Spinal cord (tissue), 10 donors: ENCODE data around the gene EPB41L2. TPM values are rescaled to one million over a fixed set of nuclear protein-coding genes. Genes with fewer than 3 reads are reported as not detected.
"Not testable (repeated sequence)": the region's sequence is repeated elsewhere in the genome, so short reads cannot be mapped to it uniquely, and the experiment has no call there.

Source experiments
- DNase-seq, 6 donors: peaks; one replicate each; pipeline versions ENCODE4 v3.0.0 to v3.0.0-alpha.2; 2013 to 2015; ENCODE audit warnings: low spot score in 6 of 6, low read depth in 4 of 6
- H3K27ac ChIP-seq: one replicate; pipeline ENCODE4 v1.5.1; 2013; ENCODE audit warnings: low read depth, low read length, control low read depth
- H3K27me3 ChIP-seq: one replicate; pipeline ENCODE4 v1.6.1; 2013; ENCODE audit warnings: low read length; ENCODE audit not compliant: control insufficient read depth, insufficient read depth
- H3K36me3 ChIP-seq: one replicate; pipeline ENCODE4 v1.6.1; 2013; ENCODE audit warnings: low read length; ENCODE audit not compliant: control insufficient read depth, insufficient read depth
- H3K4me1 ChIP-seq: one replicate; pipeline ENCODE4 v1.6.1; 2013; ENCODE audit warnings: low read length; ENCODE audit not compliant: control insufficient read depth, insufficient read depth
- H3K4me3 ChIP-seq: one replicate; pipeline ENCODE4 v1.5.1; 2013; ENCODE audit warnings: low read depth, low read length, control low read depth
- H3K9me3 ChIP-seq: one replicate; pipeline ENCODE4 v1.6.1; 2013; ENCODE audit warnings: low read length; ENCODE audit not compliant: control insufficient read depth, insufficient read depth
- WGBS: methylation state at CpG from one replicate; pipeline ENCODE4 v1.1.5; 2013; ENCODE audit warnings: missing lambda C conversion rate; ENCODE audit not compliant: insufficient coverage; 5-methylcytosine and 5-hydroxymethylcytosine counted together
- polyA plus RNA-seq, 2 donors: library from polyadenylated mRNA; unstranded; fragments of 120-200 nt; gene quantifications; one replicate each; pipeline ENCODE4 v1.2.1, GENCODE V29; 2013; ENCODE audit not compliant: insufficient read length in 2 of 2
- total RNA-seq, 2 donors: library from RNA; depleted of rRNA in 1 of 2; stranded (reverse); fragments of 120-200 nt in 1 of 2; fragments of >200 nt in 1 of 2; gene quantifications; one replicate each; pipeline versions ENCODE4 v1.2.3 to v1.2.4, GENCODE V29; 2013 to 2014
- donor health status: healthy.

EPB41L2 gene
- total and polyA plus RNA-seq, 4 donors: 122 to 311 (median 267) TPM

DNA sequence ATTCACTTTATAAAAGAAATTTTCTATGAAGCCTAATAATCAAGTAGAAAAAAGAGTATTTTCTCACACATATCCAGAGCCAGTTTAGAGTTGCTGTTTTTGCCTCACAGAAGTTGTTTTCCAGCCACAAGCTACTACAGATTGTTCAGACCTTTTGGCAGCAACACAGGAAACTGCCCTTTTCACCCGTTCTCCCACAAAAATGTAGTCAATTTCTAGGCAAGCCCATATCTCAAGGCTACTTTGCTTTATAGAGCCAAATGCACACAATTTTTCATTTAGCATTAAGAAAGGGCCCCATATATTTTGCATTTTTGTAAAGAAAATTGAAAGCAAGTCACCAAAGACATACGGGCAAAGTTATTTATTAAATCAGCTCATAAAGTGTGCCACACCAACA is 49.5 kb downstream of the EPB41L2 start:
- 50% methylated on average over 1 of the region's 2 CpGs for WGBS
- H3K4me1 ChIP-seq: no peaks in the 10 kb centered on the region
- H3K4me3 ChIP-seq: peak overlapping the region; percentile 10
- peak overlapping the region; percentile 65 for H3K27ac ChIP-seq
- no peaks in the 10 kb centered on the region for H3K9me3 ChIP-seq
- DNase-seq: peak in 3 of 6 donors; percentile 33 to 62 (median 43)
- no peaks in the 10 kb centered on the region for H3K36me3 ChIP-seq
- no peaks in the 10 kb centered on the region for H3K27me3 ChIP-seq

DNA sequence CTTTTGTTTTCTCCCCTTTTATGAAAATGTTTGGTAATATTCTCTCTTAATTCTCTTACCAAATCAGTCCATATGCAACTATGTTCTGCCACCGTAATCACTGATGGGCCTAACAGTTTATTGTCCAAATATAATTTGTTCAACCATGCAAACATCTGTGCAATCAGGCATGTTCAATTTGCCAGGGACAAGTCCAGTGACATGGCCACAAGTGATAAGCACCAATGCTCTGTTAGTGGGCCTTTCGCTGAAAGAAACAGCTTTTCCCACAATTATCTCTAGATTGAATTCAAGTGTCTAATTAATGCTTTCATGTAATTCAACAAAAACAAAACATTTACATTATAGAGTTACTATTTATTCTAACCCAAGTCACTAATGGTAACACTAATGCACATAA is 53.3 kb downstream of the EPB41L2 start:
- Histone ChIP-seq H3K27me3 (no peaks in the 10 kb centered on the region), H3K4me1 (no peaks in the 10 kb centered on the region), H3K4me3 (no peak overlapping the region), H3K36me3 (no peaks in the 10 kb centered on the region), H3K9me3 (peaks cover 2% of the 10 kb centered on the region), H3K27ac (no peak overlapping the region)
- WGBS: 100% methylated on average over 1 of the region's 2 CpGs
- DNase-seq: no peak

DNA sequence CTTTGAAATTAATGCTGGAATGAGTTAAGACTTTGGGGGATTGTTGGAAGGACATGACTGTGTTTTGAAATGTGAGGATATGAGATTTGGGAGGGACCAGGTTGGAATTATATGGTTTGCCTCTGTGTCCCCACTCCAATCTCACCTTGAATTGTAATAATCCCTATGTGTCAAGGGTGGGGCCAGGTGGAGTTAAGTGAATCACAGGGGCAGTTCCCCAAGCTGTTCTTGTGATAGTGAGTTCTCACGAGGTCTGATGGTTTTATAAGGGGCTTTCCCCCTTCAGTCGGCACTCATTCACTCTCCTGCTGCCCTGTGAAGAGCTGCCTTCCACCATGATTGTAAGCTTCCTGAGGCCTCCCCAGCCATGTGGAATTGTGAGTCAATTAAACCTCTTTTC is 54.1 kb downstream of the EPB41L2 start:
- not testable (repeated sequence) for H3K27ac ChIP-seq, H3K9me3 ChIP-seq, H3K36me3 ChIP-seq, DNase-seq, H3K27me3 ChIP-seq, H3K4me3 ChIP-seq, H3K4me1 ChIP-seq
- WGBS: 100% methylated on average over 1 of the region's 2 CpGs

DNA sequence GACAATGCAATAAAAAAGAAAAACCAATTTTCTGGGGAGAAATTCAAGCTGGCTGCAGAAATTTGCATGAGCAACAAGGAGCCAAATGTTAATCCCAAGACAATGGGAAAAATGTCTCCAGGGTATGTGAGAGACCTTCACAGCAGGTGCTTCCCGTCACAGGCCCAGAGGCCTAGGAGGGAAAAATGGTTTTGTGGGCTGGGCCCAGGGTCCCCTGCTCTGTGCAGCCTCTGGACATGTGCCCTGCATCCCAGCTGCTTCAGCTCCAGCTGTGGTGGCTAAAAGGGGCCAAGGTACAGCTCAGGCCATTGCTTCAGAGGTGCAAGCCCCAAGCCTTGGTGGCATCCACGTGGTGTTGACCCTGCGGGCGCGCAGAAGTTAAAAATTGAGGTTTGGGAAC is 55.1 kb downstream of the EPB41L2 start:
- not testable (repeated sequence) for H3K27ac ChIP-seq, H3K9me3 ChIP-seq, H3K27me3 ChIP-seq, H3K4me3 ChIP-seq, H3K36me3 ChIP-seq, DNase-seq, H3K4me1 ChIP-seq
- 80% methylated on average over 5 of the region's 5 CpGs for WGBS

DNA sequence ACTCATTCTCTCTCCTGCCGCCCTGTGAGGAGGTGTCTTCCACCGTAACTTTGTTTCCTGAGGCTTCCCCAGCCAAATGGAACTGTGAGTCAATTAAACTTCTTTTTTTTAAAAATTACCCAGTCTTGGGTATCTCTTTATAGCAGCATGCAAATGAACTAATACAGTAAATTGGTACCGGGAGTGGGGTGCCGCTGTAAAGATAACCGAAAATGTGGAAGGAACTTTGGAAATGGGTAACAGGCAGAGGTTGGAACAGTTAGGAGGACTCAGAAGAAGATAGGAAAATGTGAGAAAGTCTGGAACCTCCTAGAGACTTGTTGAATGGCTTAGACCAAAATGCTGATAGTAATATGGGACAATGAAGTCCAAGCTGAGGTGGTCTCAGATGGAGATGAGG is 55.8 kb downstream of the EPB41L2 start:
- no peaks in the 10 kb centered on the region for H3K4me1 ChIP-seq
- no peak overlapping the region for H3K27ac ChIP-seq
- H3K36me3 ChIP-seq: no peaks in the 10 kb centered on the region
- peaks cover 2% of the 10 kb centered on the region for H3K9me3 ChIP-seq
- WGBS: 67% methylated on average over 3 of the region's 5 CpGs
- no peaks in the 10 kb centered on the region for H3K27me3 ChIP-seq
- no peak for DNase-seq
- no peak overlapping the region for H3K4me3 ChIP-seq

DNA sequence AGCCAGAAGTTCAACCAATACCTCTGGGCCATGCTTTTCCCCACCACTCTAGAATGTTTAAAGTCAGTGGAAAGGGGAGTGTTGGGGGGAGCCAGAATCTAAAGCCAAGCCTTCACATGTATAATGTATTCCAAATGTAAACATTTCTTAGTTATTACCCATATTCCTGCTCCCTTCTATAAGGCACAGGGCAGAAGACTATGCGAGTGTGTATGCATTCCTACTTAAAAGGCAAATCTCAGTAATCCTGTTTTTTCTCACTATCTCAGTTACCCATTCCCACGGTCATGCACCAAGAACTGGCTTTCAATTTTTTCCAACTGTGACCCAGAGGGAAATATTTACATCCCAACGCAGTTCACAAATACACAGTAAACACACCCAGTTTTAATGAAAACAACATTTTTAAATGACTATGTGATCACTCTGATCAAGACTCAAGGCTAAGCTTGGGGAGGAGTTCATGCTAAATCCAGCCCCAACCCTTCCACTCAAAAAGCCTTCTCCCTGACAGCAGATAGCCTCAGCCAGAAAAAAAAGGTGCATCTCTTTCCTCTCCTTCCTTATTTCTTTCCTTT is 57.5 kb downstream of the EPB41L2 start:
- no peak for DNase-seq
- 100% methylated on average over 1 of the region's 3 CpGs for WGBS
- H3K27me3 ChIP-seq: no peaks in the 10 kb centered on the region

DNA sequence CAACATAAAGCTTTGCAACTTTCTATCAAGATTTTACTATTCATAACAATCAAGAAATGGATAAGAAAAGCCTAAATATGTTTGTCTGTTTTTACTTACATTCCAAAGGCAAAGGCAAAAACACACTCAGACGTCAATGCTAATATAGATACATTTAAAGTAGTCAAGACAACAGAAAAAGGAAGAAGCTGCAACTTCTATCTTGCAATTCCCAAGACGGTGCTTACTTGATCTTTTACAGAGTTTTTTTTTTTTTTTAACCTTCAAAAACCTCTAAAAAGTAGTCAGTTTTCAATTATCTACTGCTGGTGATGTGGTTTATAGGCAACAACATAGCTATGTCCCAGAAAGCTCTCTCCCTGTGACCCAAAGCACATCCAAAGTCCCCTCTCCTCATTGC is 58.1 kb downstream of the EPB41L2 start:
- no peak overlapping the region for H3K4me3 ChIP-seq
- no peak overlapping the region for H3K27ac ChIP-seq
- 60% methylated on average over 1 of the region's 2 CpGs for WGBS

More for the DNA sequence above, 57.5 kb downstream of the EPB41L2 start:
- Histone ChIP-seq H3K36me3 (no peaks in the 10 kb centered on the region), H3K4me3 (no peak overlapping the region), H3K27ac (no peak overlapping the region), H3K4me1 (no peaks in the 10 kb centered on the region), H3K9me3 (peaks cover 2% of the 10 kb centered on the region)

DNA sequence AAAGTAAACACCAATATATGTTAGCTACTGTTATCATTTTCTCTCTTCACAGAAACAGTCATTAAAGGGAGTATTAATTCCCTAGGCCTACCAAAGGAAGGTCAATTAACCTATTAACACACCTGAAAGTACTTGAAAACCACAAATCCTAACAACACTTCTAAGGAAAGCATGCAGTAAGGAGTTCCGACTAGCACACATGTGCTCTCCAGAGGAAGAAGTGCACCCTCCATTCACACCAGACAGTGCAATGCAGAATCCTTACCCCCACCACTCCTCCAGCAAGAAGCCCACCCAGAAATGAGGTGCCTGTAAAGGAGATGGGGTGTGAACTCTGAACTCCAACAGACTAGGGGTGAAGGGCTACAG is 58.7 kb downstream of the EPB41L2 start:
- no peak for DNase-seq
- Histone ChIP-seq H3K27ac (peak overlapping the region; percentile 44), H3K36me3 (no peaks in the 10 kb centered on the region), H3K27me3 (no peaks in the 10 kb centered on the region), H3K4me3 (no peak overlapping the region), H3K9me3 (peaks cover 2% of the 10 kb centered on the region), H3K4me1 (no peaks in the 10 kb centered on the region)
- WGBS: 70% methylated on average over 1 of the region's 1 CpG

More for the DNA sequence above, 58.1 kb downstream of the EPB41L2 start:
- DNase-seq: no peak
- Histone ChIP-seq H3K4me1 (no peaks in the 10 kb centered on the region), H3K9me3 (peaks cover 2% of the 10 kb centered on the region), H3K36me3 (no peaks in the 10 kb centered on the region), H3K27me3 (no peaks in the 10 kb centered on the region)

DNA sequence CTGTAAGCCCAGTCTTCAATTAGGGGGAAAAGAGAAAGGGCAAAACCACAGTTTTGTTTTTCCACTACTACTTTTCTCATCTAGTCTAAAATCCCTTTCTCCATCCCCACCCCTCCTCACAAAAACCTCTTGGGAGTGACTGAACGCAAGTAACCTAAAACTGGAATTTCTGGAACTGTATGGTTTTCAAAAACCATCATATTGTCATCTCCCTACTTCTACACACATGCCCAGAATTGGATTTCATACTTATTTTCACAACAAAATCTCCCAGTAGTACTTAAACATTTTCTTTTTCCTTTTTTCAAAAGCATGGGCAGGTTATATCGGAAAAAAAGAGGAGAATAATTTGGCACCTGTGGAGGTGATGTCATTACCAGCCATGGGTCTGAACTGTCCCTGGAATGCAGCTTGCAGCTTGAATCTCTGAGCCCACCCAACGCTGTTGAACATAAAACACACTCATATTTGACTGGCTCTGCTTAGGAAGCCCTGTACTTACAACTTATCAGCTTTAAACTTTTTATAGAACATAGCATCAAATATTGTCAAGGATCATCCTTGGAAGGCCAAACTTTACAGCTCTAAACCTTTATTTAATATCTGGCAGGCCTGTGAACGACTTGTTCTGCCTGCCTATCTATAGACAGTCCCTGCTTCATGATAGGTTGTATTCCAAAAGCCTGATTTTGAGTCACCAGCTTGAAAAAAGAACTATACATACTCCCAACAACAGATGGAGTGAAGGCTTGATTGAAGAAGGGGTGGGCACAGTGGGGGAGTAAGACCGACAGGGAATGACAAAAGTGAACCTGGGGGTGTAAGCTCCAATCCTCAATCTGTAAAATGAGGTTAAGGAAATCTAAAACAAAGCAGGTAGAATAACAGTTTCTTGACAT is 59.3 kb downstream of the EPB41L2 start:
- no peak for DNase-seq
- WGBS: 71% methylated on average over 2 of the region's 5 CpGs

DNA sequence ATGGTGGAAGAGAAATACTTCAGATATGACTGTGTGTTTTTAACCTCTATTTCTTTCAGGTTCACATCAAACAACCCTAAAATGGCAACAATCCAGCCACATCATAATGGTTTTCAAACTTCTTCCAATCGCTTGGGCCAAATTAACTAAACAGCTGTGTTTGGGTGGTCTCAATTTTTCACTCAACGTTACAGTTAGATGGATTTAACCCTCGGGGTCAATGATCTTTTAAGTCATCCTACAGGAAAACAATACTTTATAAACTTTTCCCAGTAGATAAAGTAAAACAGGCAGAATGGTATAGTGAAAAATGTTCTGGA is 60.4 kb downstream of the EPB41L2 start:
- H3K4me3 ChIP-seq: no peak overlapping the region
- 20% methylated on average over 1 of the region's 3 CpGs for WGBS
- H3K4me1 ChIP-seq: no peaks in the 10 kb centered on the region
- no peaks in the 10 kb centered on the region for H3K27me3 ChIP-seq
- DNase-seq: no peak
- no peak overlapping the region for H3K27ac ChIP-seq
- H3K36me3 ChIP-seq: no peaks in the 10 kb centered on the region
- H3K9me3 ChIP-seq: peaks cover 2% of the 10 kb centered on the region

More for the DNA sequence above, 59.3 kb downstream of the EPB41L2 start:
- H3K27ac ChIP-seq: peak overlapping the region; percentile 44
- H3K4me1 ChIP-seq: no peaks in the 10 kb centered on the region
- no peaks in the 10 kb centered on the region for H3K36me3 ChIP-seq
- no peak overlapping the region for H3K4me3 ChIP-seq
- no peaks in the 10 kb centered on the region for H3K27me3 ChIP-seq
- H3K9me3 ChIP-seq: peaks cover 2% of the 10 kb centered on the region
